Measurements from ENCODE around the gene ISCA1.

ISCA1 gene

DNA sequence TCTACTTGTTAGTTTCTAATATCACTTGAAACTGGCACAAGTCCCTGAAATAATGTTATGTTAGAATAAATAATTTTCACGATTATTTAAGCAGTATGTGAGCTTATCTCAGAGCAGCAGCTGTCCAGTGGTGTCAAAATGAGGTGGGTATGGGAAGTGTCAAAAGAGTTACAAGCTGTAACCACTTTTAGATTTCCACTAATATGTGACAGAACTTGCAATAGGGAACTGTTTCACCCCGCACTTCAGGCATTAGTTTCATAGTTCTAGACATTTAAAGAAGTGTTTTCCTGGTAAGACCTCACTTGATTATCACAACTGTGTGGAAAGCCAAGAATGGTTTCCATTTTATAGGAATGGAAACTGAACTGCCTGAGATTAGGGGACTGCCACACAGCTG lies 2.9 kb upstream of the ISCA1 start:
- no peak for DNase-seq (ENCODE audit: low read depth)

DNA sequence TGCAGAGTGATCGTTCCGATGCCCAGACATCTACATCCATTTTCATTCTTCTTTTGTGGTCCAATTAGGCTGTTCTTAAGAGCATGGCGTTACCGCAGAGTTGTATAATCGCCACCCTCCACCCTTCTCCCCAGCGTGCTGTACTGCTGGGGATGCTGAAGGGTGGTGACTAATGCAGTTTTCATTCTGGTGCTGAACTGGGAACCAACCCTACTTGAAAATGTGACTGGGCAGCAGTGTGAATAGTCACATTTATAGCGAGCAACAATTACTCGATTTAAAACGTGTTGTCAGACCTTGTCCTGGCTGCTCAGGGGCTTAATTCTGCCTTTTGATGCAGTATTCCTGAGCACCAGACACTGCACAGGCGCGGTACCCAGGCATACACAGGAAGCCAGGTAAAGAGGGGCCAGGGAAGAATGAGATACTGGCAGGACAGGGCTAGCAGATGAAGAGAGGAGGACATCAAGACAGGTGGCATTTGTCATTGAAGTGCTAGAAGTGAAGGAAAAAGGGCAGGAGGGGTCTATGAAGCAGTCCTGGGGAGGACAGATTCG lies 719 bp upstream of the ISCA1 start:
- DNase-seq (ENCODE audit: low read depth) = no peak

GRCh38 chr9:86281593-86282076 lies 703 bp downstream of the ISCA1 start:
- no peak for DNase-seq (ENCODE audit: low read depth)

- DNase-seq (ENCODE audit: low read depth) = no peak
Observed at GRCh38 chr9:86280580-86280979, 1.8 kb downstream of the ISCA1 start.

DNA sequence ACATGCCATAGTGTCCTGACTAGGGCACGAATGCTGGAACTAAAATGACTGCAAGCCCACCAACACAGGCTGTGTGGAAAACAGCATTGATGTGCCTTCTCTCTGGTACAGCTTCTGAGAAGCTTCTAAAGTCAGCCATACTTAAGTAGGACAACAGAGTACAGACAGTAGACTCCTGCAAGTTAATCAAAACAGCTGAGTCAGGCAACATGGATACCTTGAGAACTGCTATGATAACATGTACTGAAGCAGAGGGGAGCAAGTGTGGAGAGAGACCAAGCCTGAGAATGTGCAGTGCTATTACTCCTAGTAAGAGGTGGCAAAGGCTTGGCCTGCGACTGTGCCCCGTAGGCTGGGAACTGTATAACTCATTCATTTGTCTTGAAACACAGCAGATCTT lies 2.5 kb downstream of the ISCA1 start:
- no peak for DNase-seq (ENCODE audit: low read depth)

DNA sequence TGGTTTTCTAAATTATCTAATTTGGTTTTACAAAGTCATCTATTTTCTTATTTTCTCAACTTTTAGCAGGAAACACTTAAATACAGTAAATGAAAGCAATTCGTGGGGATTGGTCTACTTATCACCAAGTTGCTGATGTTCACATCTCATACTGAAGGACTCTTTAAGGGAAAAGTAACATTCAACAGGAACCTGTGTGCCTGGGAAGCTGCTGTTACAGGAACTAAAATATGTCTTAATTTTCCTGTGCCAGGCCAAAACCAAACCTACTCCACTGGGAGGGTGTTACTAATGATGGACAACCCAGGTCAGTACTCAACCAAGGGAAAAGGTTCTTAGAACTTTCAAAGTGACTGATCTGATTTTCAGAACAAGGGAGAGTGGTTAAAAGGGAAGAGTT lies 5.3 kb downstream of the ISCA1 start:
- DNase-seq (ENCODE audit: low read depth) = no peak

DNA sequence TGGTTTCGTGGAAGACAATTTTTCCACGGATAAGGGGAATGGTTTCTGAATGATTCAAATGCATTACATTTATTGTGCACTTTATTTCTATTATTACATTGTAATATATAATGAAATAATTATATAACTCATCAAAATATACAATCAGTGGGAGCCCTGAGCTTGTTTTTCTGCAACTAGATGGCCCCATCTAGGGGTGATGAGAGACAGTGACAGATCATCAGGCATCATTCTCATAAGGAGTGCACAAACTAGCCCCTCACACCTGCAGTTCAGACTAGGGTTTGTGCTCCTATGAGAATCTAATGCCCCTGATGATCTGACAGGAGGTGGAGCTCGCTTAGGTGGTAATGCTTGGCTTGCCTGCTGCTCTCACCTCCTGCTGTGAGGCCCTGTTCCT lies 6.4 kb downstream of the ISCA1 start:
- no peak for DNase-seq (ENCODE audit: low read depth)

GRCh38 chr9:86274821-86275643 lies 7.3 kb downstream of the ISCA1 start:
- no peak for DNase-seq (ENCODE audit: low read depth)

GRCh38 chr9:86272221-86272620 lies 10.1 kb downstream of the ISCA1 start:
- no peak for DNase-seq (ENCODE audit: low read depth)

DNA sequence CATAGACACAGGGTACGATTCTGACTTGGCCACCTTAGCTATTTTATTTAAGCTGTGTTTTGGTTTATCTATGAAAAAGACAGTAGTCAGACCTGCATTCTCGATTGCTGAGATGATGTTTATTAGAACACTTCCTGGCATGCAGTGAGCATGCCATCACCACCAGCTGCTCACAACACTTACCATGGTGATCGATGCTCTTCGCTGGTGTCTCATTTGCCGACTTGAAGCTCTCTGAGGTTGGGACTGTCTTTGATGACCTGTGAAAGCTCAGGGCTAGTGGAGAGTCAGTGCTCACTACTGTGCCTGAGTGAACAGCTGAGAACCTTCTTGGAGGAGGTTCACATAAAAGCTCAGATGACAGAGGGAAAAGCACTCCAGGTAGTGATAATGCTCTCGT lies 18.5 kb downstream of the ISCA1 start:
- no peak for DNase-seq (ENCODE audit: low read depth)

DNA sequence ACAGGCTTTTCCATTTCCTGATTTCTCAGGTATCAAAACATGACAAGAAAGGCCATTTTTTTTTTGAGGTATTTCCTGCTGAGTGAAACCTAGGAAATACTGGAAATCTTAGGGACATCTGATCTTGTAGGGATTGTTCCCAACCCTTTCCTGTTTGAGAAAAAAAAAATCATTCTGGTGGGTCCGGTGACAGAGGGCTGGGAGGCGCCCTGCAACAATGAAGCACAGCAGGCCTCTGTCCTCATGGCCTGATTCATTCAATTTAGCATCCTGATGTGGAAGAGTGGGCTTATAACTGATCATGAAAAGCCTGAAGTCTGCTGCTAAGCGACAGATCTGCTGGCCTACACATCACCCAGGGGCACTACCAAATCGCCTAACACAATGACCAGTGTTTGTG lies 19.8 kb downstream of the ISCA1 start:
- DNase-seq (ENCODE audit: low read depth) = no peak

DNA sequence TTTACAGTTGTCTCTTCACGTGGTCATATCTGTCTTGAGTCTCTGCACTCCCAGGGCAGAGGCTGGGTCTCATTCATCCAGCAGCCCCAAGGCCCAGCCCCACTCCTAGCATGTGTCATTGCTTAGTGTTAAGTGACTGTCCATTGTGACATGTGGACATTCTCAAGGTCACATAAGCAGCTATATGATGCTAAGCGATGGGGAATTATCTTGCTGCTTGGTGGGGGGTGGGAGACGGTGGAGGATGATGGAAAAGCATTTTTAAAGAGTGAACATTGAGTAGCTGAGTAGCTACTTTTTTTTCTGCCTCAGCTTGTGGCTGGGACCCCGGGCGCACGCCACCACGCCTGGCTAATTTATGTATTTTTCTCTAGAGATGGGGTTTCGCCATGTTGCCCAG lies 22.8 kb downstream of the ISCA1 start, which contains the start of gene C9orf153:
Gene C9orf153 (minus strand): TSS at position 101 of the 400 bp plus-strand sequence. CDS start 30,054 bp downstream, outside the sequence.
- no peak for DNase-seq (ENCODE audit: low read depth)

DNA sequence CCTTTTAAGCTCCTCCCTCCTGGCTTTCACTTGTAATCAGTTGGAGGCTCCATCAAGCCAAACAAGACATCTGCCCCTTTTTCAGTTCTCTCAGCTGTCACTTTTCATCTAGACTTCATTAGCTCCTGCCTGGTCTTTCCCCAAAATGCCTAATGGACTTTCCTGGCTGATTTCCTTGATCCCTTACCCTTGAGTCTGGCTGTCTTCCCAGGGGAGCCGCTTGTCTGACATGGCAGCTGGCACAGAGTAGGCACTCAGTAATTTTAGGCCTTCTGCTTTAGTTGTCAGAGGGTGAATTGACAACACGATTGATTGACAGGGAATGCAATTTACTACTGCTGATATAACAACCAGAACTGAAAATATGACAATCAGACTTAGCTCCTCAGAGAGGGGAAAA lies 24.9 kb downstream of the ISCA1 start:
- no peak for DNase-seq (ENCODE audit: low read depth)

GRCh38 chr9:86256653-86257052 lies 25.7 kb downstream of the ISCA1 start:
- no peak for DNase-seq (ENCODE audit: low read depth)

- DNase-seq (ENCODE audit: low read depth) = no peak
Observed at GRCh38 chr9:86253577-86253976, 28.8 kb downstream of the ISCA1 start.

GRCh38 chr9:86252870-86253269 lies 29.5 kb downstream of the ISCA1 start:
- no peak for DNase-seq (ENCODE audit: low read depth)

- DNase-seq (ENCODE audit: low read depth) = no peak
Observed at GRCh38 chr9:86250123-86250522, 32.2 kb downstream of the ISCA1 start.

DNA sequence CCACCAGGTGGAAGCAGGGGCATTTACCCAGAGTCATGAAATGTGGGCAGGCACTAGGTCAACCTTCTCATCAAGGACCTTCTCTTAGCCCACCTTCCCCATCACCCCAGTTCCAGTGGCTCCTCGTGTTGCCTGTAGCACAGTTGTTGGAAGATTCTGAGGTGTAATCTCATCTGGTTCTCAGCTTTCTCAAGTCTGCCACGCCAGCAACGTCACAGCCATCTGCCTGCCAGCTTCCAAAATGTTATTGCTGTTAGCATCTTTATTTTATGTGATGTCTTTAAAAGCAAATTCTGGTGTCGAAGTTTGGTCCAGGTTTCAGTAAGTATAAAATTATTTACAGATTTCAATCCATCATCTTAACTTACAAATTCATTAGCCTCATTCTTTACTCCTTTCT lies 33.6 kb downstream of the ISCA1 start:
- DNase-seq (ENCODE audit: low read depth) = no peak

- no peak for DNase-seq (ENCODE audit: low read depth)
Observed at GRCh38 chr9:86246752-86247161, 35.6 kb downstream of the ISCA1 start.

DNA sequence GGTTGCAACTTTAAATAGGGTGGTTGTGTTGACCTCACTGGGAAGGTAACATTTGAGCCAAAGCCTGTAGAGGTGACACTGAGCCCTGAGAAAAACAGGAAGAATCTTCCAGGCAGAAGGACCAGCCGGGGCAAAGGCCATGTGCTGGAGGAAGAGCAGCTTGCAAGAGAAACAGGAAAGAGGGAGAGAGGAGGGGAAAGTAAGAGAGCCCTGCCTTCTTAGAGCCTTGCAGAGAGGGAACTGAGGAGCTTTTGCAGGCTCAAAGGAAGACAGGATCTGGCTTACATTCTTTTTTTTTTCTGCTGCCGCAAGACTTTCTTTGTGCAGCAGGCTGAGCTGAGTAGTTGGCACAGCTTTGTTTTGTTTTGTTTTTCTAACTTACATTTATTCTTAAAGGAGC lies 40.3 kb downstream of the ISCA1 start:
- DNase-seq (ENCODE audit: low read depth) = no peak

GRCh38 chr9:86241216-86241615 lies 41.1 kb downstream of the ISCA1 start:
- no peak for DNase-seq (ENCODE audit: low read depth)

- DNase-seq (ENCODE audit: low read depth) = no peak
Observed at GRCh38 chr9:86238861-86239770, 43.2 kb downstream of the ISCA1 start.

GRCh38 chr9:86230858-86231257 lies 51.5 kb downstream of the ISCA1 start:
- DNase-seq (ENCODE audit: low read depth) = no peak

All from stimulated activated CD8-positive, alpha-beta memory T cell treated with anti-CD3 and anti-CD28 coated beads, Interleukin-12 subunit alpha, Interleukin-12 subunit beta, amount 100 ng/mL, for 4 hours (primary cell).